BLaER1 (cell line): Measurements from ENCODE around the gene CERK.

ENCODE experiments used
- H3K27ac ChIP-seq: shearing (Covaris generic); formaldehyde crosslinking; 2 replicates; pipeline ENCODE4 v1.8.1; 2022
- H3K27me3 ChIP-seq: shearing (Covaris generic); formaldehyde crosslinking; 2 replicates; pipeline ENCODE4 v1.8.1; 2022
- H3K36me3 ChIP-seq: shearing (Covaris generic); formaldehyde crosslinking; 2 replicates; pipeline ENCODE4 v1.8.1; 2022
- H3K4me1 ChIP-seq: shearing (Covaris generic); formaldehyde crosslinking; 2 replicates; pipeline ENCODE4 v1.8.1; 2022
- H3K4me2 ChIP-seq: shearing (Covaris generic); formaldehyde crosslinking; 2 replicates; pipeline ENCODE4 v1.8.1; 2022
- H3K4me3 ChIP-seq: shearing (Covaris generic); formaldehyde crosslinking; 2 replicates; pipeline ENCODE4 v1.8.1; 2022
- H3K9ac ChIP-seq: shearing (Covaris generic); formaldehyde crosslinking; 2 replicates; pipeline ENCODE4 v1.8.1; 2022
- H3K9me3 ChIP-seq: shearing (Covaris generic); formaldehyde crosslinking; 2 replicates; pipeline ENCODE4 v1.8.1; 2022
- H4K20me1 ChIP-seq: shearing (Covaris generic); formaldehyde crosslinking; 2 replicates; pipeline ENCODE4 v1.8.1; 2022
- Cebpa-rat ChIP-seq: shearing (Covaris generic); IDR thresholded peaks from 2 replicates; pipeline ENCODE4 v1.8.1; 2022

The CERK gene

DNA sequence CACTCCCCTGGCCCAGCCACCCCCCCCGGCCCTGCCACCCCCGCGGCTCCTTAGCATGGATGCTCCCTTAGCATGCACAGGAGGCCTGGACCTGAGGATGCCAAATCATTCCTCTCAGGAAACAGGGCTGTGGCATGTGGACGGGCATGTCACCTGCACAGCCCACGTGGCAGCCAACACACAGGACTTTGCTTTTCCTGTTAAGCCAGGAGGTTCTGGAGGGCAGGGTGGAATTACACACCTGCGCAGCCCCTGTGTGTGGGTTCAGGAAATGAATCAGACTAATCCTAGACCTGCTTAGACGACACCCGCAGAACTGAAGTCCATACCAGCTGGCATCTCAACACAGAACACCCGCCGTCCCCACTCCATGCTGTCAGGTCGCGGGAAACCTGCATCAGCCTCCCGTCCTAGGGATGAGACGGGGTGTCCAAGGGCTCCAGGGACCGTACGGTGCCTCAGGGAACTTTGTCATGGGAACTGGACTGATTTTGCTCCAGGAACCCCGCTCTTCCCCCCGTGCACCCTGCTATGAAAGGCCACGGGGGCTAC, 10.2 kb downstream of the CERK start:
- no peak for TF ChIP-seq Cebpa-rat
- Histone ChIP-seq H3K27ac (peak overlapping the region; percentile 56), H3K9ac (peak overlapping the region; percentile 43; the same call in 1 of the 2 replicates), H3K4me3 (no peak overlapping the region), H3K4me2 (peak overlapping the region; percentile 98), H3K9me3 (no peaks in the 10 kb centered on the region), H3K4me1 (peaks cover 95% of the 10 kb centered on the region), H4K20me1 (peaks cover 100% of the 10 kb centered on the region), H3K27me3 (no peaks in the 10 kb centered on the region), H3K36me3 (peaks cover 81% of the 10 kb centered on the region)

DNA sequence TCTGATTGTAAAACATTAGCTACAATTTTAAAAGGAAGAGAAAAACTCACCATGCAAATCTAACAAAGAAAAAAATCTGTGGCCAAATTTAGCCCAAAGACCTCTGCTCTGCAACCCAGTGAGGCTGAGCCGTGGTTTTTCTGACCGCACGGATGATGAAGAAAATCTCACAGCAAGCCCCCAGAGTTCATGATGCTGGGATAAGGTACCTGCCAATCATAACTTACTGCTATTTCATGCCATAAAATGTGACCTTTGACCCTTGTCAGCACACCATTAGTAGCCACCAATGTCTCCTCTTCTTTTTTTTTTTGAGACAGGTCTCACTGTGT, 11.1 kb downstream of the CERK start:
- Histone ChIP-seq H3K4me2 (peak overlapping the region; percentile 98), H3K36me3 (peaks cover 88% of the 10 kb centered on the region), H4K20me1 (peaks cover 100% of the 10 kb centered on the region), H3K4me1 (peaks cover 95% of the 10 kb centered on the region), H3K9me3 (no peaks in the 10 kb centered on the region), H3K27ac (no peak overlapping the region), H3K27me3 (no peaks in the 10 kb centered on the region), H3K9ac (no peak overlapping the region), H3K4me3 (no peak overlapping the region)
- TF ChIP-seq Cebpa-rat: no peak

DNA sequence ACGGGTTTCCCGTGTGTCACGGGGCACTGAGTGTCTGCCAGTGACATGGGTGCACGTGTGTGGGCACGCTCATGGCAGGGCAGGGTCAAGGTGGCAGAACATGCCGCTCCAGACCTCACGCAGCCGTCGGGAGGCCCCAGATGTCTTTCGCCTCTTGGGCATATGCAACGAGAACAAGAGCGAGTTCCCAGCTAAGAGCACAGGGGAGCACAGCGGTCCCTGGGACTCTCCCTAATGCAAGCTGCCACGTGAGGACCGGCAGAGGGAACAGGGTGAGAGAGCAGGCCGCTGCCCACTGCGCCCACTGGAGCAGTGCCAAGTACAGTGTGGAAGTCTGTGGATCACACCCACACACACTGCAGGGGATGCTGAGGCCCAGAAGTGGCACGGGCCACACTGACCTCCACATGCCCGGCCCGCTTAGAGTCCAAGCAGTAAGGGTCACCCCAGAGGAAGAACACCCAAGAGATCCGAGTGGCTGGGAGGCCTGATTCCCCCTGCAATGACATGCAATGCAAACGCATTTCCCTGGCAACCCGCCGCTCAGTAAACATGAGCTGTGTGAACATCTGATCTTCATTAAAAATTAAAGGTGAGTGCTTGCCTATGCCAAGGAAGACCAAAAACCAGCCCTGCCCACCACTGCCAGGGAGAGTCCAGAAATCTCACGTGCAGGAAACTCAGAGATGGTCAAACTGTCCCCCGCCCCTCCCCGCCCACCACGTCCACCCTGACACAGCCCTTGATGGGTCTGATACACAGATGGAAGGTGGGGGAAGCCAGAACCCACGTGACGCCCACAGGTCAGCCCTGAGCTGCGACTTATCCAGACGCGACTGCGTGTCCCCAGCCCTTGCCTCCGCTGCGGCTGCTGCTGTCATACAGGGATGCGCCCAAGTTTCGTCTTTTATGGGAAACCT, 11.7 kb downstream of the CERK start:
- peak overlapping the region; percentile 98 for H3K4me2 ChIP-seq
- peaks cover 100% of the 10 kb centered on the region for H4K20me1 ChIP-seq
- H3K9me3 ChIP-seq: no peaks in the 10 kb centered on the region
- H3K27me3 ChIP-seq: no peaks in the 10 kb centered on the region
- no peak overlapping the region for H3K27ac ChIP-seq
- H3K4me1 ChIP-seq: peaks cover 95% of the 10 kb centered on the region
- no peak overlapping the region for H3K9ac ChIP-seq
- H3K36me3 ChIP-seq: peaks cover 88% of the 10 kb centered on the region
- no peak overlapping the region for H3K4me3 ChIP-seq
- TF ChIP-seq Cebpa-rat: no peak

DNA sequence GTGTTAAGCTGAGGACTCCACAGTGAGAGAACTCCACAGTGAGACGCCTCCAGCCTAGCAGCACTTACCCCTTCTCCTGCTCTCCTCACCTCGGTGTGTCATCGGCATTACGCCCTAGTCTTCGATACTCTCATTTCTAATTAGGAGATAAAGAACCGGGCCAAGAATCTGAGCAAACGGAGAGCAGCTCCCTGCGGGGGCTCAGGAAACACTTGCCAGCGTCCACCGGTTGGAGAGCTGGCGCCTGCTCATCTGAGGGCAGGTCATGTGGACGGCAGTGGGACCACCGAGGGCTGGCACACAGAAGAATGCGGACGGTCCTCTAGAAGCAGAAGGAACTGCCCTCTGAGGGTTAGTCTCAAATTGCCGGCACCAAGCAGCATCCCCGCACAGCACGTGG, 13.0 kb downstream of the CERK start:
- H3K36me3 ChIP-seq: peaks cover 93% of the 10 kb centered on the region
- no peak overlapping the region for H3K27ac ChIP-seq
- no peak overlapping the region for H3K9ac ChIP-seq
- no peak overlapping the region for H3K4me3 ChIP-seq
- H4K20me1 ChIP-seq: peaks cover 100% of the 10 kb centered on the region
- H3K4me1 ChIP-seq: peaks cover 84% of the 10 kb centered on the region
- no peak overlapping the region for H3K4me2 ChIP-seq
- H3K27me3 ChIP-seq: no peaks in the 10 kb centered on the region
- no peak for TF ChIP-seq Cebpa-rat
- H3K9me3 ChIP-seq: no peaks in the 10 kb centered on the region

DNA sequence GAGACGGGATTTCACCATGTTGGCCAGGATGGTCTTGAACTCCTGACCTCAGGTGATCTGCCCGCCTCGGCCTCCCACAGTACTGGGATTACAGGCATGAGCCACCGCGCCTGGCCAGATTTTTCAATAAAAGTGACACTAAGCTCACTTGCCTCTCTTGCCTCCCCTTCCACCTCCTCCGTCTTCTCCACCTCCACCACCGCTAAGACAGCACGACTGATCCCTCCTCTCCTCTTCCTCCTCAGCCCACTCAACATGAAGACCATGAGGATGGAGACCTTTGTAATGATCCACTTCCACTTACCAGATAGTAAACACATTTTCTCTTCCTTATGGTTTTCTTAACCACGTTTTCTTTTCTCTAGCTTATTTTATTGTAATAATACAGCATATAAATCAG, 14.2 kb downstream of the CERK start:
- H3K4me1 ChIP-seq: peaks cover 72% of the 10 kb centered on the region
- TF ChIP-seq Cebpa-rat: no peak
- H3K9ac ChIP-seq: no peak overlapping the region
- H3K27me3 ChIP-seq: no peaks in the 10 kb centered on the region
- no peak overlapping the region for H3K27ac ChIP-seq
- H3K4me3 ChIP-seq: no peak overlapping the region
- peaks cover 100% of the 10 kb centered on the region for H4K20me1 ChIP-seq
- no peak overlapping the region for H3K4me2 ChIP-seq
- H3K36me3 ChIP-seq: peaks cover 99% of the 10 kb centered on the region
- no peaks in the 10 kb centered on the region for H3K9me3 ChIP-seq

DNA sequence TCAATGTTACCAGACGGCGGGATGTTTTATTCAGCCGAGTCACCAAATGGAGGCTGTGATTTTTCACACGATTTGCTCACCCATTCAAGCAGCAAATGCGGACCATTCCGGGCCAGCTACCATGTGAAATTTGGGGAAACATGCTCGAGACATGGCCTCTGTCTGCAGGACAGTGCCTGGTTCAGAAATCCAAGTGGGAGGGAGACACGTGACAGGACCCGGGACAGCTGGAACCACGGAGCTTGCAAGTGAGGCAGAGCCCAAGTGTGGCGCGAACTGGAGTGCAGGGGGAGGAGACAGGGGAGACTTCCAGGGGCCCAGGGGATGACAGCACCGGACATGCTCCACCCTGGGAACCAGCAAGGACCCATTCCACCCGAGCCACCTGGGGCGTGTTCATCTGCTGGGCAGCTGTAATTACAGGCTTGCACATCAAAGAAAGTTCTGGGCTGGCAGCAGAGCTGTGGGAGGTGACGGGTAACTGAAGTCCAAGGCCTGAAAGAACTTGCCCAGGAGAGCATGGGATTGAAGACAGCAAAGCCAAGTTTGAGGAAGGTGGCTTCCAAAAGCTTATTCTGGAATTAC, 16.5 kb downstream of the CERK start:
- no peak for TF ChIP-seq Cebpa-rat
- Histone ChIP-seq H3K36me3 (peaks cover 100% of the 10 kb centered on the region), H3K9ac (no peak overlapping the region), H3K9me3 (no peaks in the 10 kb centered on the region), H3K4me2 (no peak overlapping the region), H4K20me1 (peaks cover 100% of the 10 kb centered on the region), H3K27ac (no peak overlapping the region), H3K4me3 (no peak overlapping the region), H3K27me3 (no peaks in the 10 kb centered on the region), H3K4me1 (peaks cover 49% of the 10 kb centered on the region)

DNA sequence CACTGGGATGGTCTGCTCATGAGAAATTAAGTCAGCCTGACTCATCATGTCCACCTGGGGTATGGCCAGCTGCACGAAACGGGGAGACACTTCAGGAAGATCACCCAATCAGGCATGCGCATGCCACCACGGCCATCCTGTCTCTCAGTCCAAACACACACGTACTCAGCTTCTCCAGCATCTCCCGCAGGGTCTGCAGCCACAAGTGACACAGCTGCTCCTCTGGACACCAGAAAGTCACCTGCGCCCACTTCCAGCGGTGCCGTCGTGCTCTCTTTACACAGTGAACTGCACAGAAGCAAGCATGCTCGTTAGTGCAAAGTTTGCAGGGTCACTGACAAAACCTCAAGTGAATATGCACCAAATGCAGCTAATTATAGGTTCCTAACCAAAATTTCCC, 18.1 kb downstream of the CERK start:
- Histone ChIP-seq H3K9me3 (no peaks in the 10 kb centered on the region), H3K27me3 (no peaks in the 10 kb centered on the region), H3K36me3 (peaks cover 100% of the 10 kb centered on the region), H4K20me1 (peaks cover 100% of the 10 kb centered on the region), H3K4me2 (no peak overlapping the region), H3K4me3 (no peak overlapping the region), H3K27ac (no peak overlapping the region), H3K4me1 (peaks cover 37% of the 10 kb centered on the region), H3K9ac (no peak overlapping the region)
- no peak for TF ChIP-seq Cebpa-rat

DNA sequence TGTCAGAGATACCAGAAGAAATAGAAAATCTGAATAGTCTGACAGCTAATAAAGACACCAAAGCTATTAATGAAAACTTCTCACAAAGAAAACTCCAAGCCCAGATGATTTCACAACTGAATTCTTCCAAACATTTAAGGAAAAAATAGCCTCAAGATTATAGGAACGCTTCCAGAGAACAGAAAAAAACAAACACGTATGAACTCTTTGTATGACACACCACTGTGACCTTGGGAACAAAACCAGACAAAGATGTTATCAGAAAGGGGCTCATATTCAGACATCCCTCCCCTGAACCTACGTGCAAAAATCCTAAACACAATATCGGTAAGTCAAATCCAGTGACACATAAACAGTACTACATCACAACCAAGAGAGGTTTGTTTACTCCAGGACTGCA, 23.5 kb downstream of the CERK start:
- Histone ChIP-seq H4K20me1 (peaks cover 100% of the 10 kb centered on the region), H3K27me3 (no peaks in the 10 kb centered on the region), H3K4me1 (peaks cover 15% of the 10 kb centered on the region), H3K4me2 (no peak overlapping the region), H3K36me3 (peaks cover 98% of the 10 kb centered on the region), H3K27ac (no peak overlapping the region), H3K4me3 (no peak overlapping the region), H3K9ac (no peak overlapping the region), H3K9me3 (no peaks in the 10 kb centered on the region)
- no peak for TF ChIP-seq Cebpa-rat

DNA sequence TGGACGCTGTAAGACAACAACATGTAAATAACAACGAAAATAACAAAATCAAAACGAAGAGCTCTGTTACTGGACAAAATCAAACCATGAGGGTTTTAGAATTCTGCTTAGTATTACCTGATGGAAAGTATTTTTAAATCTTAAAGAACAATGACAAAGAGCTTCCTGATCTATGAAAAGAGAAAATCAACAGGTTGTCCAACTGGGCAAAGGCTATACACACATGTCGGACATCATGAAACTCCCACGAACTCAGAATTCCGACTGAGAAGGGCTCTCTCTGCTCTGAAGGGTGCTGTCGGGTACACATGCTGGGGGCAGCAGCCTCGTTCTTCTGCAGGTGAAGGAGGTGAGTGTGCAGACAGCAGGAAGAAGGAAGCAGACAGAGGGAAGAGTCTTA, 25.8 kb downstream of the CERK start:
- Histone ChIP-seq H3K9me3 (no peaks in the 10 kb centered on the region), H4K20me1 (peaks cover 100% of the 10 kb centered on the region), H3K27me3 (no peaks in the 10 kb centered on the region), H3K4me2 (no peak overlapping the region), H3K36me3 (peaks cover 98% of the 10 kb centered on the region), H3K4me1 (peaks cover 24% of the 10 kb centered on the region), H3K9ac (no peak overlapping the region), H3K4me3 (no peak overlapping the region), H3K27ac (no peak overlapping the region)
- no peak for TF ChIP-seq Cebpa-rat

DNA sequence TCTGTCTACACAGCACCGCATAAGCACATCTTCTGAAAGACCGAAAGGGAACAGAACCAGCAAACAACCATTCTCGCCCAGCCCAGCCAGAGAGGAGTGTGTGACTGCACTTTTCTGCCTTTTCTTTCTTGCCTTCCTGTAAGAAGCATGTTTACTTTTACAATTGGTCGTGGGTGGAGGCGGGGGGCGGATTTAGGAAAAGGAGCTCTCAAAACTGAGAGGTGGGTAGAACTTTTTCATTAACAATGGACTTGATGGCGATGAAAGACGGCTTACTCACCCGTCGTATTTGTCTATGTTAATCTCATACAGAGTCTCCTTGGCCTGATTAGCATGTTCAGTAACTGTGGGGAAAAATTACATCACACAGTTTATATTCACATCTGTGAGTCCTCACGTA, 27.2 kb downstream of the CERK start:
- Histone ChIP-seq H3K36me3 (peaks cover 98% of the 10 kb centered on the region), H3K9ac (no peak overlapping the region), H3K27ac (no peak overlapping the region), H3K4me1 (peaks cover 27% of the 10 kb centered on the region), H3K9me3 (no peaks in the 10 kb centered on the region), H3K4me3 (no peak overlapping the region), H3K4me2 (no peak overlapping the region), H3K27me3 (no peaks in the 10 kb centered on the region), H4K20me1 (peaks cover 100% of the 10 kb centered on the region)
- no peak for TF ChIP-seq Cebpa-rat
